Measurements from ENCODE around the gene COL25A1.

DNA sequence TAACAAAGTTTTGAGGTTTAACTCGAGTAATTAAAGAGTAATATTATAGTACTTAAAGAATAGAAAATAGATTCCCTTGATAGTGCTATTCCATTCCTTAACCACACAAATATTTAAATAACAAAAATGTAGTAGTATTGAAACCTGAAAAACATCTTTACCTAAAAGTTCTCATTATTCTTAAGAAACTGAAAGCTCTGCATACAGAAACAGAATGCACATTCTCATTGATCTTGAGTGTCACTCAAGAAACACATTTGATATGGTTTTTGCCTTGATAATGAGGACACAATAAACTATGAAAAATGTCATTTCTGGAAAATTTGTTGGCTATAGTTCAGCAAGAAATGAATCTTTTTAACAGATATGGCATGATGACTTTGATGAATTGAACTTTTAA, 268.5 kb downstream of the COL25A1 start:
- TF ChIP-seq, protein P1, sequence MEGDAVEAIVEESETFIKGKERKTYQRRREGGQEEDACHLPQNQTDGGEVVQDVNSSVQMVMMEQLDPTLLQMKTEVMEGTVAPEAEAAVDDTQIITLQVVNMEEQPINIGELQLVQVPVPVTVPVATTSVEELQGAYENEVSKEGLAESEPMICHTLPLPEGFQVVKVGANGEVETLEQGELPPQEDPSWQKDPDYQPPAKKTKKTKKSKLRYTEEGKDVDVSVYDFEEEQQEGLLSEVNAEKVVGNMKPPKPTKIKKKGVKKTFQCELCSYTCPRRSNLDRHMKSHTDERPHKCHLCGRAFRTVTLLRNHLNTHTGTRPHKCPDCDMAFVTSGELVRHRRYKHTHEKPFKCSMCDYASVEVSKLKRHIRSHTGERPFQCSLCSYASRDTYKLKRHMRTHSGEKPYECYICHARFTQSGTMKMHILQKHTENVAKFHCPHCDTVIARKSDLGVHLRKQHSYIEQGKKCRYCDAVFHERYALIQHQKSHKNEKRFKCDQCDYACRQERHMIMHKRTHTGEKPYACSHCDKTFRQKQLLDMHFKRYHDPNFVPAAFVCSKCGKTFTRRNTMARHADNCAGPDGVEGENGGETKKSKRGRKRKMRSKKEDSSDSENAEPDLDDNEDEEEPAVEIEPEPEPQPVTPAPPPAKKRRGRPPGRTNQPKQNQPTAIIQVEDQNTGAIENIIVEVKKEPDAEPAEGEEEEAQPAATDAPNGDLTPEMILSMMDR (IDR thresholded peaks at IDR 0.05; ENCODE audit: low read depth, low read length): no peak
- TF ChIP-seq EZH2phosphoT487 (IDR thresholded peaks at IDR 0.05; ENCODE audit: low read depth): no peak
